ENCODE data around the gene SGMS1.

GRCh38 chr10:50480054-50481007 lies 143.4 kb downstream of the SGMS1 start:
- TF ChIP-seq EP300 (IDR thresholded peaks at IDR 0.05) (no peak), CTCF (IDR thresholded peaks at IDR 0.05) (no peak), POLR2A (IDR thresholded peaks at IDR 0.05) (no peak)
